Measurements from ENCODE around the gene CUEDC1. TPM values are rescaled to one million over a fixed set of nuclear protein-coding genes. Genes with fewer than 3 reads are reported as not detected.

The CUEDC1 gene
- total RNA-seq, 1 donor, result 2.5 TPM

GRCh38 chr17:57956291-57957119 lies 1.3 kb upstream of the CUEDC1 start:
- H3K4me3 ChIP-seq (ENCODE audit: low read length), result no peak overlapping the region
- no peaks in the 10 kb centered on the region for H3K9me3 ChIP-seq (ENCODE audit: low read depth, low read length)
- peaks cover 30% of the 10 kb centered on the region for H3K4me1 ChIP-seq (ENCODE audit: insufficient read depth, low read length)
- H3K27me3 ChIP-seq (ENCODE audit: insufficient read depth, low read length), result peaks cover 27% of the 10 kb centered on the region

- Histone ChIP-seq H3K4me3 (ENCODE audit: low read length) (peak overlapping the region; percentile 30), H3K4me1 (ENCODE audit: insufficient read depth, low read length) (peaks cover 48% of the 10 kb centered on the region), H3K9me3 (ENCODE audit: low read depth, low read length) (no peaks in the 10 kb centered on the region), H3K27me3 (ENCODE audit: insufficient read depth, low read length) (peaks cover 27% of the 10 kb centered on the region)
Measured at GRCh38 chr17:57954397-57955182, 622 bp downstream of the CUEDC1 start.

GRCh38 chr17:57953705-57954396 lies 1.4 kb downstream of the CUEDC1 start:
- Histone ChIP-seq H3K27me3 (ENCODE audit: insufficient read depth, low read length) (peaks cover 27% of the 10 kb centered on the region), H3K9me3 (ENCODE audit: low read depth, low read length) (no peaks in the 10 kb centered on the region), H3K4me3 (ENCODE audit: low read length) (no peak overlapping the region), H3K4me1 (ENCODE audit: insufficient read depth, low read length) (peaks cover 55% of the 10 kb centered on the region)

GRCh38 chr17:57953219-57953618 lies 2.0 kb downstream of the CUEDC1 start:
- no peak overlapping the region for H3K4me3 ChIP-seq (ENCODE audit: low read length)
- peaks cover 62% of the 10 kb centered on the region for H3K4me1 ChIP-seq (ENCODE audit: insufficient read depth, low read length)
- peaks cover 27% of the 10 kb centered on the region for H3K27me3 ChIP-seq (ENCODE audit: insufficient read depth, low read length)
- no peaks in the 10 kb centered on the region for H3K9me3 ChIP-seq (ENCODE audit: low read depth, low read length)

- Histone ChIP-seq H3K9me3 (ENCODE audit: low read depth, low read length) (no peaks in the 10 kb centered on the region), H3K4me1 (ENCODE audit: insufficient read depth, low read length) (peaks cover 72% of the 10 kb centered on the region), H3K4me3 (ENCODE audit: low read length) (no peak overlapping the region), H3K27me3 (ENCODE audit: insufficient read depth, low read length) (peaks cover 3% of the 10 kb centered on the region)
Measured at GRCh38 chr17:57949649-57950048, 5.6 kb downstream of the CUEDC1 start.

GRCh38 chr17:57948555-57949420 lies 6.4 kb downstream of the CUEDC1 start:
- H3K4me1 ChIP-seq (ENCODE audit: insufficient read depth, low read length), result peaks cover 67% of the 10 kb centered on the region
- H3K4me3 ChIP-seq (ENCODE audit: low read length), result no peak overlapping the region
- peaks cover 3% of the 10 kb centered on the region for H3K27me3 ChIP-seq (ENCODE audit: insufficient read depth, low read length)
- H3K9me3 ChIP-seq (ENCODE audit: low read depth, low read length), result no peaks in the 10 kb centered on the region

GRCh38 chr17:57948169-57948554 lies 7.0 kb downstream of the CUEDC1 start:
- peaks cover 70% of the 10 kb centered on the region for H3K4me1 ChIP-seq (ENCODE audit: insufficient read depth, low read length)
- H3K4me3 ChIP-seq (ENCODE audit: low read length), result no peak overlapping the region
- no peaks in the 10 kb centered on the region for H3K9me3 ChIP-seq (ENCODE audit: low read depth, low read length)
- no peaks in the 10 kb centered on the region for H3K27me3 ChIP-seq (ENCODE audit: insufficient read depth, low read length)

GRCh38 chr17:57947369-57947768 lies 7.8 kb downstream of the CUEDC1 start:
- Histone ChIP-seq H3K4me3 (ENCODE audit: low read length) (peak overlapping the region; percentile 18), H3K4me1 (ENCODE audit: insufficient read depth, low read length) (peaks cover 73% of the 10 kb centered on the region), H3K27me3 (ENCODE audit: insufficient read depth, low read length) (no peaks in the 10 kb centered on the region), H3K9me3 (ENCODE audit: low read depth, low read length) (no peaks in the 10 kb centered on the region)

- Histone ChIP-seq H3K4me1 (ENCODE audit: insufficient read depth, low read length) (peaks cover 72% of the 10 kb centered on the region), H3K9me3 (ENCODE audit: low read depth, low read length) (no peaks in the 10 kb centered on the region), H3K4me3 (ENCODE audit: low read length) (peak overlapping the region; percentile 18), H3K27me3 (ENCODE audit: insufficient read depth, low read length) (no peaks in the 10 kb centered on the region)
Measured at GRCh38 chr17:57946798-57947358, 8.3 kb downstream of the CUEDC1 start.

- Histone ChIP-seq H3K4me1 (ENCODE audit: insufficient read depth, low read length) (peaks cover 65% of the 10 kb centered on the region), H3K4me3 (ENCODE audit: low read length) (peak overlapping the region; percentile 18), H3K27me3 (ENCODE audit: insufficient read depth, low read length) (no peaks in the 10 kb centered on the region), H3K9me3 (ENCODE audit: low read depth, low read length) (no peaks in the 10 kb centered on the region)
Measured at GRCh38 chr17:57945996-57946797, 9.0 kb downstream of the CUEDC1 start.

GRCh38 chr17:57944908-57945307 lies 10.3 kb downstream of the CUEDC1 start:
- Histone ChIP-seq H3K4me1 (ENCODE audit: insufficient read depth, low read length) (peaks cover 64% of the 10 kb centered on the region), H3K27me3 (ENCODE audit: insufficient read depth, low read length) (no peaks in the 10 kb centered on the region), H3K9me3 (ENCODE audit: low read depth, low read length) (no peaks in the 10 kb centered on the region), H3K4me3 (ENCODE audit: low read length) (no peak overlapping the region)

- Histone ChIP-seq H3K4me1 (ENCODE audit: insufficient read depth, low read length) (peaks cover 60% of the 10 kb centered on the region), H3K9me3 (ENCODE audit: low read depth, low read length) (no peaks in the 10 kb centered on the region), H3K27me3 (ENCODE audit: insufficient read depth, low read length) (no peaks in the 10 kb centered on the region)
Measured at GRCh38 chr17:57943645-57944044, 11.6 kb downstream of the CUEDC1 start.

GRCh38 chr17:57943140-57943539 lies 12.1 kb downstream of the CUEDC1 start:
- H3K4me3 ChIP-seq (ENCODE audit: low read length), result no peak overlapping the region
- H3K9me3 ChIP-seq (ENCODE audit: low read depth, low read length), result no peaks in the 10 kb centered on the region
- H3K27me3 ChIP-seq (ENCODE audit: insufficient read depth, low read length), result no peaks in the 10 kb centered on the region
- H3K4me1 ChIP-seq (ENCODE audit: insufficient read depth, low read length), result peaks cover 55% of the 10 kb centered on the region

More at GRCh38 chr17:57943645-57944044, 11.6 kb downstream of the CUEDC1 start:
- H3K4me3 ChIP-seq (ENCODE audit: low read length), result no peak overlapping the region
